SK-N-SH treated with all-trans-retinoic acid at 6 μM for 48 hours (cell line): ENCODE measurements around the gene CENPP.

Experiments used
- CREB5 ChIP-seq: fragments of 250-450 bp; sonication (Bioruptor Pico); IDR thresholded peaks from 2 replicates; pipeline ENCODE4 v1.5.1; 2020; ENCODE audit warnings: low read depth, mild to moderate bottlenecking, moderate library complexity
- ESRRG ChIP-seq: fragments of 250-450 bp; sonication (Bioruptor Pico); IDR thresholded peaks from 2 replicates; pipeline ENCODE4 v1.6.1; 2021; ENCODE audit warnings: mild to moderate bottlenecking
- TOX ChIP-seq: fragments of 250-450 bp; sonication (Bioruptor Pico); IDR thresholded peaks from 2 replicates; pipeline ENCODE4 v1.8.0; 2021; ENCODE audit warnings: mild to moderate bottlenecking, moderate library complexity, borderline replicate concordance
- ZFP30 ChIP-seq: fragments of 450-650 bp; formaldehyde crosslinking; IDR thresholded peaks from 2 replicates; pipeline ENCODE4 v1.5.0; 2022; ENCODE audit warnings: mild to moderate bottlenecking, moderate library complexity
- TF ChIP-seq, protein P1 (sequence below): fragments of 250-450 bp; sonication (Bioruptor Pico); IDR thresholded peaks from 2 replicates; pipeline ENCODE4 v1.5.1; 2021; ENCODE audit warnings: mild to moderate bottlenecking, moderate library complexity

- no peak for TF ChIP-seq ZFP30
- TF ChIP-seq, protein P1, sequence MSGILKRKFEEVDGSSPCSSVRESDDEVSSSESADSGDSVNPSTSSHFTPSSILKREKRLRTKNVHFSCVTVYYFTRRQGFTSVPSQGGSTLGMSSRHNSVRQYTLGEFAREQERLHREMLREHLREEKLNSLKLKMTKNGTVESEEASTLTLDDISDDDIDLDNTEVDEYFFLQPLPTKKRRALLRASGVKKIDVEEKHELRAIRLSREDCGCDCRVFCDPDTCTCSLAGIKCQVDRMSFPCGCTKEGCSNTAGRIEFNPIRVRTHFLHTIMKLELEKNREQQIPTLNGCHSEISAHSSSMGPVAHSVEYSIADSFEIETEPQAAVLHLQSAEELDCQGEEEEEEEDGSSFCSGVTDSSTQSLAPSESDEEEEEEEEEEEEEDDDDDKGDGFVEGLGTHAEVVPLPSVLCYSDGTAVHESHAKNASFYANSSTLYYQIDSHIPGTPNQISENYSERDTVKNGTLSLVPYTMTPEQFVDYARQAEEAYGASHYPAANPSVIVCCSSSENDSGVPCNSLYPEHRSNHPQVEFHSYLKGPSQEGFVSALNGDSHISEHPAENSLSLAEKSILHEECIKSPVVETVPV: no peak
- TF ChIP-seq TOX: no peak
- no peak for TF ChIP-seq ESRRG (CRISPR knock-in tag)
- no peak for TF ChIP-seq CREB5 (CRISPR knock-in tag)
These were observed 183.3 kb downstream of the CENPP start for GRCh38 chr9:92509050-92509449.
